Measurements from ENCODE around the gene CSNK1A1.

Gene CSNK1A1

DNA sequence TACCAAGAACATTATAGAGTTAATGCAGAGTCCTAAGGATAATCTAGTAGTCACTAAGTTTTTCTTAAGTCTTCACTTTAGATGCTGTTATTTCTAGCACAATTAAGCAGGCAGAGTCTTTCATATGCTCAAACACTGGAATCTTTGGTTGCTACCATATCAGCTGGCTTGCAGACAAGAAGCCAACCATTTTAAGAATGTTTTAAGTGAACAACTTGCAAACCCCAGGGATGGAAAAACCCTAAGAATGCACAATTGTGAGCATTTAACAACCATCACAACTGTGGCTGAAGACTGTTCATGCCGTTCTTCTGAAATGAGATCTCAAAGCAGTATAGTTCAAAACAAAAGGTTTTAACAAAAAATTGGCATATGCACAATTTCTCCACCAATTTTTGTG, 55.1 kb downstream of the CSNK1A1 start:
- POLR2A ChIA-PET = no interaction called here
- CTCF ChIA-PET = interaction anchor here (0.6 kb wide), 1 partner anchor 120 kb away, joined by 3 read pairs; no protein-coding TSS in a partner anchor
- DNase-seq (ENCODE audit: extremely low spot score) = no peak
- no peak for TF ChIP-seq HDGF (IDR thresholded peaks at IDR 0.05; ENCODE audit: borderline replicate concordance)
- no peak for TF ChIP-seq LEF1 (IDR thresholded peaks at IDR 0.05; ENCODE audit: borderline replicate concordance)
- no peak for TF ChIP-seq CTBP1 (IDR thresholded peaks at IDR 0.05; ENCODE audit: borderline replicate concordance)
- TF ChIP-seq BHLHE40 (IDR thresholded peaks at IDR 0.05; ENCODE audit: borderline replicate concordance) = no peak
- no peak for TF ChIP-seq PKNOX1 (IDR thresholded peaks at IDR 0.05)
- TF ChIP-seq L3MBTL2 (conservative IDR thresholded peaks at IDR 0.05) = no peak

- ChIA-PET POLR2A (no interaction called here), CTCF (interaction anchor here (0.5 to 0.6 kb wide), 2 partner anchors 15 to 121 kb away, joined by 3 to 6 read pairs; no protein-coding TSS in a partner anchor)
- TF ChIP-seq BHLHE40 (IDR thresholded peaks at IDR 0.05; ENCODE audit: borderline replicate concordance) = no peak
- no peak for TF ChIP-seq SP1 (IDR thresholded peaks at IDR 0.05)
- no peak for TF ChIP-seq ARNT (IDR thresholded peaks at IDR 0.05)
- no peak for TF ChIP-seq PKNOX1 (IDR thresholded peaks at IDR 0.05)
- TF ChIP-seq CTBP1 (IDR thresholded peaks at IDR 0.05; ENCODE audit: borderline replicate concordance) = no peak
- no peak for TF ChIP-seq ZNF384 (IDR thresholded peaks at IDR 0.05)
- TF ChIP-seq L3MBTL2 (conservative IDR thresholded peaks at IDR 0.05) = no peak
- no peak for TF ChIP-seq TARDBP (IDR thresholded peaks at IDR 0.05)
- no peak for TF ChIP-seq HDGF (IDR thresholded peaks at IDR 0.05; ENCODE audit: borderline replicate concordance)
- TF ChIP-seq FOXK2 (IDR thresholded peaks at IDR 0.05) = no peak
- TF ChIP-seq FOXA1 (IDR thresholded peaks at IDR 0.05) = no peak
- no peak for TF ChIP-seq LEF1 (IDR thresholded peaks at IDR 0.05; ENCODE audit: borderline replicate concordance)
- no peak for TF ChIP-seq FOXM1 (IDR thresholded peaks at IDR 0.05; ENCODE audit: borderline replicate concordance)
- DNase-seq (ENCODE audit: extremely low spot score) = no peak
Observed at GRCh38 chr5:149495673-149496072, 55.6 kb downstream of the CSNK1A1 start.

GRCh38 chr5:149493316-149493715, 57.9 kb downstream of the CSNK1A1 start:
- DNase-seq (ENCODE audit: extremely low spot score) = no peak
- POLR2A ChIA-PET = no interaction called here
- TF ChIP-seq BHLHE40 (IDR thresholded peaks at IDR 0.05; ENCODE audit: borderline replicate concordance) = no peak
- no peak for TF ChIP-seq TARDBP (IDR thresholded peaks at IDR 0.05)
- no peak for TF ChIP-seq ELF4 (IDR thresholded peaks at IDR 0.05)
- TF ChIP-seq SP1 (IDR thresholded peaks at IDR 0.05) = no peak
- no peak for TF ChIP-seq LEF1 (IDR thresholded peaks at IDR 0.05; ENCODE audit: borderline replicate concordance)
- TF ChIP-seq SUZ12 (IDR thresholded peaks at IDR 0.05) = no peak
- no peak for TF ChIP-seq PKNOX1 (IDR thresholded peaks at IDR 0.05)
- no peak for TF ChIP-seq NFRKB (IDR thresholded peaks at IDR 0.05)
- TF ChIP-seq ZNF384 (IDR thresholded peaks at IDR 0.05) = no peak
- TF ChIP-seq CTBP1 (IDR thresholded peaks at IDR 0.05; ENCODE audit: borderline replicate concordance) = no peak
- no peak for TF ChIP-seq FOXK2 (IDR thresholded peaks at IDR 0.05)
- no peak for TF ChIP-seq FOXM1 (IDR thresholded peaks at IDR 0.05; ENCODE audit: borderline replicate concordance)
- CTCF ChIA-PET = no interaction called here

- DNase-seq (ENCODE audit: extremely low spot score) = no peak
- TF ChIP-seq TARDBP (IDR thresholded peaks at IDR 0.05) (no peak), L3MBTL2 (conservative IDR thresholded peaks at IDR 0.05) (no peak), BHLHE40 (IDR thresholded peaks at IDR 0.05; ENCODE audit: borderline replicate concordance) (no peak), FOXK2 (IDR thresholded peaks at IDR 0.05) (no peak), ELF4 (IDR thresholded peaks at IDR 0.05) (no peak), CTBP1 (IDR thresholded peaks at IDR 0.05; ENCODE audit: borderline replicate concordance) (no peak), SP1 (IDR thresholded peaks at IDR 0.05) (no peak), PKNOX1 (IDR thresholded peaks at IDR 0.05) (no peak), FOXA1 (IDR thresholded peaks at IDR 0.05) (no peak), NFRKB (IDR thresholded peaks at IDR 0.05) (no peak), ARNT (IDR thresholded peaks at IDR 0.05) (no peak), SUZ12 (IDR thresholded peaks at IDR 0.05) (no peak), ZNF384 (IDR thresholded peaks at IDR 0.05) (no peak), LEF1 (IDR thresholded peaks at IDR 0.05; ENCODE audit: borderline replicate concordance) (no peak), HDGF (IDR thresholded peaks at IDR 0.05; ENCODE audit: borderline replicate concordance) (no peak), FOXM1 (IDR thresholded peaks at IDR 0.05; ENCODE audit: borderline replicate concordance) (no peak)
- ChIA-PET CTCF (no interaction called here), POLR2A (no interaction called here)
Observed at GRCh38 chr5:149492781-149493180, 58.5 kb downstream of the CSNK1A1 start.

GRCh38 chr5:149490599-149491485, 60.4 kb downstream of the CSNK1A1 start:
- ChIA-PET POLR2A (no interaction called here), CTCF (no interaction called here)
- no peak for TF ChIP-seq FOXA1 (IDR thresholded peaks at IDR 0.05)
- no peak for TF ChIP-seq PKNOX1 (IDR thresholded peaks at IDR 0.05)
- TF ChIP-seq SP1 (IDR thresholded peaks at IDR 0.05) = no peak
- TF ChIP-seq NFRKB (IDR thresholded peaks at IDR 0.05) = no peak

More at GRCh38 chr5:149490599-149491485, 60.4 kb downstream of the CSNK1A1 start:
- no peak for DNase-seq (ENCODE audit: extremely low spot score)

Data from HEK293T (cell line).